ENCODE data around the gene CD4.
A peak's percentile ranks its signal among the peaks of the same experiment; 100 is the strongest.

The CD4 gene

DNA sequence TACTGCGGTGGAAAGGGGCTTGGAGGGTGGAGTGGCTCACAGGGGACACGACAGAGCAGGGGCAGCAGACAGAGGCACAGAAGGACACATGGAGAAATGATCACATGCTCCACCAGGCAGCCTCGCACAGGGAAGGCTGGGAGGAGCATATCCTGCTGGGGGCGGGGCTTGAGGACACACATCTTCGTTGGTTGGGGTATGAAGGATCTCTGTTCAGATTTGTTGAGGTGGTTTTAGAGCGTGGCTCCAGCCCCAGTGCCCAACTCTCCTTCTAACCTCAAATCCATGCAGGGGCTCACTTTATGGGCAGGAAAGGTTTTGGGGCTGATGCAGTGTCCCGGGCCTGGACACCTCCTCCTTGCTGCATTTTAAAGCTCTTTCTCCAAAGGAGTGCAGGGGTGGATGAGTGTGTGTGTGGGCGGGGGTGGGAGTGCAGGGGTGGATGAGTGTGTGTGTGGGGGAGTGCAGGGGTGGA, 38.1 kb downstream of the CD4 start:
- H3K36me3 ChIP-seq: peaks cover 28% of the 10 kb centered on the region
- DNase-seq: peak; percentile 96
- no peaks in the 10 kb centered on the region for H3K27me3 ChIP-seq
- H3K4me1 ChIP-seq: peaks cover 10% of the 10 kb centered on the region
- H3K9me3 ChIP-seq: no peaks in the 10 kb centered on the region
- TF ChIP-seq CTCF (IDR thresholded peaks at IDR 0.05; ENCODE audit: low read depth, low read length): no peak
- H3K4me3 ChIP-seq (ENCODE audit: low read depth, low read length): peak overlapping the region; percentile 42

GRCh38 chr12:6827982-6828780, 38.9 kb downstream of the CD4 start, which contains the start of gene P3H3:
TSS of gene P3H3 (plus strand) at chr12:6828407. CDS start at chr12:6828441, 34 bp downstream.
- Histone ChIP-seq H3K36me3 (peaks cover 33% of the 10 kb centered on the region), H3K27me3 (no peaks in the 10 kb centered on the region), H3K4me1 (peaks cover 10% of the 10 kb centered on the region), H3K4me3 (ENCODE audit: low read depth, low read length) (peak within 1 kb of the TSS; percentile 98), H3K9me3 (no peaks in the 10 kb centered on the region)
- TF ChIP-seq CTCF (IDR thresholded peaks at IDR 0.05; ENCODE audit: low read depth, low read length): no peak
- DNase-seq: peak; percentile 73

GRCh38 chr12:6828781-6829535, 39.6 kb downstream of the CD4 start:
- no peak for DNase-seq
- peak overlapping the region; percentile 98 for H3K4me3 ChIP-seq (ENCODE audit: low read depth, low read length)
- no peaks in the 10 kb centered on the region for H3K27me3 ChIP-seq
- H3K36me3 ChIP-seq: peaks cover 40% of the 10 kb centered on the region
- no peaks in the 10 kb centered on the region for H3K9me3 ChIP-seq
- peaks cover 10% of the 10 kb centered on the region for H3K4me1 ChIP-seq
- no peak for TF ChIP-seq CTCF (IDR thresholded peaks at IDR 0.05; ENCODE audit: low read depth, low read length)

DNA sequence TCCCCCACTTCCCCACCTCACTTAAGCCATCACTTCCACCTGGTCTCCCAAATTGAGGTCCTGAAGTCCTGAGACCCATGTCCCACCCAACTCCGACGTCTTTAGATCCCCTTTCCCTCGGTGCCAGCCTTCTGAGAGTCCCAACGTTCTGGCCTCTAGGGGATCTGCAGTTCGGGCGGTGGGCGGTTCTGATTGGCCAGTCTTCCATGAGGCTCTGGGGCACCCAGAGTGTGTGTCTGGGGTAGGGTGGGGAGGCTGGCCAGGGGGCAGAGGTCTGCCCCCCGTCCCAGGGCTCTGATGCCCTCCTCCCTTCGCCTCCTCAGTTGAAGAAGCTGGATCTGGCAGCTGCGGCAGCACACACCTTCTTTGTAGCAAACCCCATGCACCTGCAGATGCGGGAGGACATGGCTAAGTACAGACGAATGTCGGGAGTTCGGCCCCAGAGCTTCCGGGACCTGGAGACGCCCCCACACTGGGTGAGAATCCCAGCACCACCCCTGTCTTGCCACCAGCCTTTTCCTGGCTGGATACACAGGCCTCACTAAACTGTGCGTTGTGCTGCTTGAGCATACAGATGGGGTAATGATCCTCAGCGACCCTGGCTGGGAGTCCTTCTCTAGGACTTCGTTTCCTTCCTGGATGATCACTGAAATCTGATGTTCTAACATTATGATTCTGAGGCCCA, 40.4 kb downstream of the CD4 start:
- H3K9me3 ChIP-seq: no peaks in the 10 kb centered on the region
- H3K4me1 ChIP-seq: peaks cover 10% of the 10 kb centered on the region
- H3K36me3 ChIP-seq: peaks cover 47% of the 10 kb centered on the region
- peak; percentile 64 for DNase-seq
- H3K27me3 ChIP-seq: no peaks in the 10 kb centered on the region
- TF ChIP-seq CTCF (IDR thresholded peaks at IDR 0.05; ENCODE audit: low read depth, low read length): peak; percentile 22
- peak overlapping the region; percentile 98 for H3K4me3 ChIP-seq (ENCODE audit: low read depth, low read length)

GRCh38 chr12:6830286-6830890, 41.1 kb downstream of the CD4 start:
- no peak for TF ChIP-seq CTCF (IDR thresholded peaks at IDR 0.05; ENCODE audit: low read depth, low read length)
- H3K4me3 ChIP-seq (ENCODE audit: low read depth, low read length): peak overlapping the region; percentile 98
- no peak for DNase-seq
- no peaks in the 10 kb centered on the region for H3K27me3 ChIP-seq
- no peaks in the 10 kb centered on the region for H3K9me3 ChIP-seq
- H3K4me1 ChIP-seq: peaks cover 6% of the 10 kb centered on the region
- peaks cover 52% of the 10 kb centered on the region for H3K36me3 ChIP-seq
